GM18870 (cell line): Measurements from ENCODE around the gene SHC3.
A peak's percentile ranks its signal among the peaks of the same experiment; 100 is the strongest.

ENCODE experiments used
- ATAC-seq: cut with Tn5 transposase; IDR thresholded peaks from one replicate; pipeline ENCODE4 v1.9.1; 2021; ENCODE audit warnings: moderate library complexity; ENCODE audit not compliant: unreplicated experiment

Gene SHC3

DNA sequence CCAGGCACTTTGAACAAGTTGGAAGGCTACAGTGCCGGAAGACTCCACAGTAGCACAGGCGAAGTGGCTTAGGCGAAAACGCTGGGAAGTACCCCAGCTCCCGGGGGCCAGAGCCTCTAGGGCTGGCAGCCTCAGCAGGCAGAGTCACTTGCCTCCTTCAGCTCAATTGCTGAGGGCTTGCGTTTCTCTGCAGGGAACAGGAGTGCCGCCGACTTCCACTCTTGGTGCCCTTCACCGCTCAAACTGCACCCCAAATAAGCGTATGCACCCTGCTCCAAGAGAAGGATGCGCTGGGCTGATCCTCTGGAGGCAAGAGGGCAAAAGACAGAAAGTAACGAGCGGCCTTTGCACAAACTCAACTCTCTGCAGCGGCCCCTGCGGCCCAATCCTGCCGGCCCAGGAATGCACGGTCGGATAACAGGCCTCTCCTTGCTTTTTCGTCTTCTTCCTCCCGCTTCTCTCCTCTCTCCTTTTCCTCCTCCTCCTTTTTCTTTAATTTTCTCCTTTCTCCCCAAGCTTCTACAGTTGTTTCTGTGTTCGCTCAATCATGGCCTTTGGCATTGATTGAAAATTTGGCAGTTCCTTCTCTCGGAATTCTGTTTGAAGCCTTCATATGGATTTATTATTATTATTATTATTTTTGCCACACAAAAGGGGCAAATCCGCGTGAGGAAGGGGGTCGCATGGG is 188.4 kb downstream of the SHC3 start:
- ATAC-seq: no peak

DNA sequence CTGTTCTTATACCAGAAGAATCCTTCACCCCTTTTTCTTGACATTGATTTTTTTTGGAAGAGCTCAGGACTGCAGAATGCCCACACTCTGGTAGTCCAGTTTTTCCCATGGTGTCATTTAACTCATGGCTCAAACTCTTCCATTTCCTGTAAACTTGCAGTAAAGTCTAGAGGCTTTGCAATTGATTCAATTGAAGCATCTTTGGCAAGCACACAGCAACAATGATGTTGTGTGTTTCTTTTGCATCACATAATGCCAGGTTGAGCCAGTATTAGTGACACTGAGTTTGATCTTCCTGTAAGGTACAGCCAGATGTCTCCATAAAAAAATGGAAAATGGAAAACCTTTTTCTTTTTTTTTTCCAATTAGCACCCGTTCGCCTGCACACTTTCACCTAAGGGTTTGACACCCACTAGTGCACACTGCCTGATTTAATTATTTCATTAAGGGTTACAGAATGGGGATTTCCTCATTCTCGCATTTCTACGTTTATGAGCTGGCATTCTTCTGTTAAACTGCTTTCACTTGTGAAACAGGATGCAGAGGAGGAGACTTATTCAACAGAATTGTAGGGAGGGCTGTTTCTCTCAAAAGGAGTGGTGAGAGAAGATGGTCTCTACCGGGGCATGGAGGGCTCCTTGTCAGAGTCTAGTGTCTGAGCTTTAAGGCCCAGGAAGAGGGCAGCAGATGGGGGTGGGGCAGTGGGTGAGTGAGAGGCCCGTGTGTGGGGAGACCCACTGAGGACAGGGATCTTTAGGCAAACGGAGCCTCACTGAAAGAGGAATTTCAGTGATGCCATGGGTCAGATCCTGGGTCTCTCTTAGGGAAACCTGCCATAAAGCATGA is 189.6 kb downstream of the SHC3 start:
- ATAC-seq: peak; percentile 61

DNA sequence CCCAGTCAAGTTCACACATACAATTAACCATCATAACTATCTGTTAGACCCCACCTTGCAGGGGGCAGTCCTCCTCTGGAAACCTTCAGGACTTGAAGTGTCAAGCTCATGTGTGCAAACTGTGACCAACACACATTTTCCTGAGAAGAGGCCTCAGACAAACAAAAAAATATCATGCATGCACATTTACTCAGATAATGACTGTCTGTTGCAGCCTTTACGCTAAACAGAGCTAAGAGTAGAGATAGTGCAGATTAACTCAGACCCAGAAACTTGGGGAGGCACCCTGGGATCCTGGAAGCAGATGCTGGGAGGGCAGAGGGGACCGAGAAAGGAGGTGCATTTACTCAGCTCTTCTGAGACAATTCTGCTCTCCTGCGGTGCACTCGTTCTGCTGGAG is 191.0 kb downstream of the SHC3 start:
- no peak for ATAC-seq

DNA sequence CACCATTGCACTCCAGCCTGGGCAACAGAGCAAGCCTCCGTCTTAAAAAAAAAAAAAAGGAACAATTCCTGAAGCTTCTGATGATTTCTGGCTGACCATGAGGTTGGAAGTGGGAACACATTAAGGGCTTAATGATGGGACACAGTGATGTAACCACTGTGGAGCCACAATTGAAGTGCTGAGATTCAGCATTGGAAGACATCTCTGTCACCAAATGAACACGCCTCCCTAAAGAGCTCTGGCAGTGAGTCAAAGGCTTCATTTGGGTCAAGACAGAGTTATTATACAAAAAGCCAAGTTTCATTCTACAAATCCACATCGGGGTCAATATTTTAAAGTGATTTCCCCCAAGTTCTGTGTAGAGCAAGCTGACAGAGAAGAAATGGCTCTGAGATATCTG is 191.8 kb downstream of the SHC3 start:
- no peak for ATAC-seq

DNA sequence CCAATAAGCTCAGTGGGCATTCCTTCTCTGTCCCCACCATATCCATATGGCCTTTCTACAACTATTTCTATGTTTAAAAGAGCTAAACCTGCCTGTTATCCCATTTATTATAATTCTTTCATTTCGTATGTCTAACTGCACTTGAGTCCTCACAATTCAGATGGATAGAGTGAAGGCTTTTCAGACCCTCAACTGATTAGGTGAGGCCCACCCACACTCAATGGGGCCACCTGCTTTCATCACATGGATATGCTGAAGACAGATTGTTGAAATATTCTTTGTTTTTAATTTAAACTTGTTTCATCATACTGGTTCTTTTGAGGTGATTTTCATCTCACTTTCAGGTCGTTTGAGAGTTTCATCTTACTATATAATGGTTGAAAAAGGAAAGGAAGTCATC is 193.0 kb downstream of the SHC3 start:
- no peak for ATAC-seq

DNA sequence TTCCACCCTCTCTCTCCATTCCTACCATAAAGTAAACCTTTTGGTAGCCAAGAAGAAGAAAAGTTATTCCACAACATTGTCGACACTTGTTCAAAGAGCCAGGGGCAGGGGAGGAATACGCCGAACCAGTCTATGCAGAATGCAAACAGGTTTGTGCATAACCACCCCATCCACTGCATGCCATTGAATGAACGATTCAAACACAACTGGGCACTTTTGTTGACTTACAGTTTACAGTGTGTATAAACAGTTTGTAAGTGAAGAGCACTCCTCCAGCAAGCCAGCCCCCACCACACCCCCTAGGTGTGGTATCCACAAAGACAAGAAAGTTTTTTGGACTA is 194.1 kb downstream of the SHC3 start:
- no peak for ATAC-seq

DNA sequence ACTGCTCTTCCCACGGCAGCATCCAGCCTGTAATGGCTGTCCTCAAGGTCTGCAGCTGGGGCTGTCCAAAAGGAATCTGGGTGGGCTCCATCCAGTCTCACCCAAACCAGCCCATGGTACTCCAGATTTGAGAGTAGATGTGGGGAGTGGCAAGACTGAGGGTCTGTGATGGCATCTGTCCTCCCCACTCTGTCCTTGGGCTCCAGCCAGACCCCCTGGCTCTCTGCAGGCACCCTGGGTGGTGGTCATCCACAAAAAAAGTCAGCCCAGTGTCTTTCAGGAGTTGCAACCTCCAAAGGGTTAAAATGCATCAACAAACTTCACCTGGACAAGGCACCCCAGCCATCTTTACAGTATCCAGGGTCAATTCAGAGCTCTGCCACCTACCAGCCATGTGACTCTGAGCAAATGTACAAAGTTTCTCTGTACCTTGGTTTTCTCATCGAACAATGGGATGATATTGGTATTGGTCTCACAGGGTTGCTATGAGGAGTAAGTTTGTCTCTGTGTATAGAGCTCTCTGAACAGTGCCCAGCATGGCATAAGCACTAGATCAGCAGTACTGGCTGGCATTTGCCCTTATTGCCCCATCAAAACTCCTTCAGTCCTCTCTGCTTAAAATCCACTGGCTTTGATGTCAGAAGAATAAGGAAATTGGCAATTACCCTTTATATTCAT is 194.6 kb downstream of the SHC3 start:
- ATAC-seq: no peak

DNA sequence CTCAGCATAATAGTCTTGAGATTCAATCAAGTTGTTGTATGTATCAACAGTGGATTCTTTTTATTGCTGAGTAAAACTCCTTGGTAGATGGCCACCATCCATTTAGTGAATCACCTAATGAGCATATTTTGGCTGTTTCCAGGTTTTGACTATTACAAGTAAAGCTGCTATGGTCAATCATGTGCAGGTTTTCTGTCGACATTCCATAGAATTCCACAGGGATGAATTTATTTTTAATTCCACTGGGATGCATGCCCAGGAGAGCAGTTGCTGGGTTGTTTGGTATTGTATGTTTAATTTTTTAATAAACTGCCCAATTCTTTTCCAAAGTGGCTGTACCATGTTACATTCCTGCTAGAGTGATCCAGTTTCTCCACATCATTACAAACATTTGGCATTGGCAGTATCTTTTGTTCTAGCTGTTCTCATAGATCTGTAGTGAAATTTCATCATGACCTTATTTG is 197.8 kb downstream of the SHC3 start:
- no peak for ATAC-seq

DNA sequence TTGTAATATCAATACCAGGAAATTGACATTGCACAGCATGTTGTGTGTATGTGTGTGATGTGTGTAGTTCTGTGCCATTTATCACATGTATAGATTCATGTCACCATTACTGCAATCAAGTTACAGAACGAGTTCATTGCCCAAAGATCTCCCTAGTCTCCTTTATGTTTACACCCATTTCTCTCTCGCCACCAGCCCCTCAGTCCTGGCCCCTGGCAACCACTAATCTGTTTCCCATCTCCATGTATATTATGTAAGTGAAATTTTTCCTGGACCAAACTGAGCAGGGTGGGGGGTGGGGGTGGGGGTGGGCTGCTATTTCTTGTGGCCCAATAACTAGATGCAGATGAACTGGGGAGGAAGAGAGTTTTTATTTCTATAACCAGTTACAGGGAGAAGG is 198.8 kb downstream of the SHC3 start:
- ATAC-seq: no peak

DNA sequence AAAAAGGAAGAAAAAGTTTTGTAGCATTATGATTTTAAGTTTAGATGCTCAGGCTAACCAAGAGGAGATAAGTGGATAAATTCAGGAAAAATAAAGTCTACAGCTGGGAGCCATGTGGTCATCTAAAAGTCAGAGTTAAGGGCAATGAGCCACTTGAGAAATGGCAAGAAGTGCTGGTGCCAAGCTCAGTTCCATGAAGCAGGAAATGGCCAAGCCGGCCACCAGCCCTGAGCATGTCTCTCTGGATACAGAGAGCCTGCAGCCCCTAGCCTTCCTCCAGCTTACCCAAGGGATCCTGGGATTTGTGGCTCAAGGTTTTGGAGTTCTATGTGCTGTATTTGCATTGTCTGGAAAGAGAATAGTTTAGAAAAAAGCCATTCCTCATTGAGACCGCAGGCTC is 199.6 kb downstream of the SHC3 start:
- no peak for ATAC-seq

DNA sequence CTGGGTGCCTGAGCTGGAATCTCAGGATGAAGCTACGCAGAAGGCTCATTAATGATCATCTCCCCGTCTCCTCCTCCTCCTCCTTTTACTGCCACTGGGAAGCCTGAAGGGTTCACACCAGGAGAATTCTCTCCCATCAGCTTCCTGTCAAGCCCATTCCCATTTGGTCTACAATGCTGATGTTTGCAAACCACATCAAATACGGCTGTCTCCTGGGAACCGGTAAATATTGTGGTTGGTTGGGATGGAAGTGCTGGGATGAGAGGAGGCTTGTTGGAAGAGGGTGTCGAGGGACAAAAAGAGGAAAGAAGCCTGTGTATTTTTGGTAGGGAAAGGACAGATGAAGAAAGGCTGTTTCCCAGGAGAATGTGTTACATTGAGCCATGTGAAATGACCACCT is 200.6 kb downstream of the SHC3 start:
- no peak for ATAC-seq

DNA sequence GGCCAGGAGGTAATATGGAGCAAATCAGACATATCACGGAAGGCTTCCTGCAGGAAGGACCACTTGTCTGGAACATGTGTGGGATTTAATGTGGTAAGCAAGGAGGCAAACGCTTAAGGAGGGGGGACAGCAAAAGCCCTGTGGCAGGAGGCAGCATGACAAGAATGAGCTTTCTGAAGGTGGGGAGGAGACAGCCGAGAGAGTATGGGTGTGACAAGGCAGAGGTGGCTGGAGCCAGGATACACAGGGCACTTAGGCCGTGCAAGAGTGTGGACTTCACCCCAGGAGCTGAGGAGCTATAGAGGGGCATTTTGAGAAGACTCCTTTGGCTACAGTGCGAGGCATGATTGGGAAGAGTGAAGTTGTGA is 201.7 kb downstream of the SHC3 start:
- no peak for ATAC-seq

DNA sequence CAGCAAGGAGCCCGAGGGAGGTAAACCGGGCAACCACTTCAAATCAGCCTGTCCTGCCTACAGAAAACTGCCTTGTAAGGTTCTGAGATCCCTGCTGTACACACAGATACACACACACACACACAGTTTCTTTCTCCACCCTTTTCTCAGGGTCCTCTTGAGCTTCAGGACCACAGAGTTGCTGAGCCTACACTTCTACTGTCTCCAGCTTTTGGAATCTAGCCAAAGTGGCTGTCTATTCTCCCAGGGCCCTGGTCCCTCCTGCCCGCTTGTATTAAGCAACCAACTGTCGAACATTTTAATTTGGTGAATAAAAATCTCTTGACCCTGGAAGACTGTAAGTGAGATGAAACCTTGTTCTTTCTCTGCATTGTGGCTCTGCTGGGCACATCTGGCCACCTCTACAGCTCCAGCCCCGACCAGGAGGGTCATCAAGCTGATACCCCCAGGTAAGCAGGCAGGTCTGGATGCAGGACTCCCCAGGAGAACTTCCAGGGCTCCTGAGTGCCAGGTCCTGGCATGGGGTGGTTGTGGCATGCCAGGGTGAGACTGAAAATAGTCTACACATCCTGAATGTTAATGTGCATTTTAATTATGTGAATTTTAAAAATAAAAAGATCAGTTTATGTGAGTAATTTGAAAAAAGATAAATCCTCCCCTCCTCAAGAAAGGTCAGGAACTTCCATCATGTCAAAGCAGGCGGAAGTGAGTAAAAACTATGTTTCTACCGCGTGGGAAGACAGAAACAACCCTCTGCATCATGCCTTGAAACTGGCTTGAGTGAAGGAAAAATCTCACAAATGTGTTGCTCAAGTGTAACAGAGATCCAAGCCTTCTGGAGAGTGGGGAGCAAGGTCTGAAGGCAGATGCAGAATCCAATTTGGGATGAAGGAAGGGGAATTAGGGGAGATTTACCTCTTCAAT is 202.4 kb downstream of the SHC3 start:
- no peak for ATAC-seq

DNA sequence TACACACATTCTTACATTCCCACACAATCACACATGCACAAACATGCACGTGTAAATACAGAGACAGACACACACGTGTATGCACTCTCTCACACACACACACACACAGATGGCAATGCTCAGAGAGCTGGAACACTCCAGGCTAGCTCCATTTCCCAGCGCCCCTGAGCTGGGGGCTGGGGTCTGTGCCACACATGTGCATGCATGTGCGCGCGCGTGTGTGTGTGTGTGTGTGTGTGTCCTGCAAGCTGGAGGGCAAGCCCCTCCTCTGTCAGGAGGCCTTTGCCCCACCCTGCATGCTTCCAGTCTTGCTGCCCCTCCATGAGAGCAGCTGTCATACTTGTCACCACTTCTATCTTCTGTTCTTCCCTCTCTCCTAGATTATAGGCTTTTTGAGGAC is 204.0 kb downstream of the SHC3 start:
- no peak for ATAC-seq

DNA sequence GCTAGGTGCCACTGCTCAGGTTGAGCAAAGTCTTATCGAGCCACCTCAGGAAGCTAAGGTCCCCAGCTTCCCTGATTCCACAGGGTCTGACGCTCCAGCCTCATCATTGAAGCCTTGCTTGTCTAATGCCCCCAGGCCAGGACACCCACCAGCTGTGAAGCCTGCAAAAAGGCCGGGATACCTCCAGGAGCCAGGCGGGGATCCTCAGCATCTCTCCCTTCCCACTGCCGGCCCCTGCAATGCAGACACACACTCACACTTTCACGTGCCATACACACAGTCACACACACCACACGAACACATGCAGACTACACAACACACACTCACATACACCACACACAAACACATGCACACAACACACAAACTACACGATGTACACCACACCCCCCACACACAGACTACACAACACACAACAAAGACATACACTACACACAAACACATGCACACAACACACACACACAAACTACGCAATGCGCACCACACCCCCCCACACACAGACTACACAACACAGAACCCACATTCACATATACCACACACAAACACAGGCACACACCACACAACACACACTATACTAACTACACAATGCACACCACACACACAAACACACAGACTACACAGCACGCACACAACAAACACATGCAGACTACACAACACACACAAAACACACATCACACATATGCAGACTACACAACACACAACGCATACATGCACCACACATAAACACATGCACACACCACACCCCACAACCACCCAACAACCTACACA is 205.2 kb downstream of the SHC3 start:
- ATAC-seq: no peak

DNA sequence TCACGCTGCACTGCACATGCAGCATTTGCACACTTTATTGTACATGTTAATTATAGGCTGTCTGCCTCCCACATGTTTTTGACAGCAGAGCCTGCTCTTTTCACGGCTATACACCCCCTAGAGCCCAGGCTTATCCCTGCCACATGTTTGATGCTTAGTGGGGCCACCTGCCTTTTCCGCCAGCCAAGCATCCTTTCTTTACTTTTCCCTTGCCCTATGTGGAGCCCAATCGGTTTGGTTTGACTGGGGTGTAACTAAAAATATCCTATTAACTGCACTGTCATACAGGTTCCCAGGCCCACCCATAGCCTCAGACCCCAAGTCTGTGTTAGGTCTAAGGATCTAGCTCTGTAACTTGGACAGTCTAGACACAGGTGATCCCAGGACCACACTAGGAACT is 206.2 kb downstream of the SHC3 start:
- no peak for ATAC-seq

DNA sequence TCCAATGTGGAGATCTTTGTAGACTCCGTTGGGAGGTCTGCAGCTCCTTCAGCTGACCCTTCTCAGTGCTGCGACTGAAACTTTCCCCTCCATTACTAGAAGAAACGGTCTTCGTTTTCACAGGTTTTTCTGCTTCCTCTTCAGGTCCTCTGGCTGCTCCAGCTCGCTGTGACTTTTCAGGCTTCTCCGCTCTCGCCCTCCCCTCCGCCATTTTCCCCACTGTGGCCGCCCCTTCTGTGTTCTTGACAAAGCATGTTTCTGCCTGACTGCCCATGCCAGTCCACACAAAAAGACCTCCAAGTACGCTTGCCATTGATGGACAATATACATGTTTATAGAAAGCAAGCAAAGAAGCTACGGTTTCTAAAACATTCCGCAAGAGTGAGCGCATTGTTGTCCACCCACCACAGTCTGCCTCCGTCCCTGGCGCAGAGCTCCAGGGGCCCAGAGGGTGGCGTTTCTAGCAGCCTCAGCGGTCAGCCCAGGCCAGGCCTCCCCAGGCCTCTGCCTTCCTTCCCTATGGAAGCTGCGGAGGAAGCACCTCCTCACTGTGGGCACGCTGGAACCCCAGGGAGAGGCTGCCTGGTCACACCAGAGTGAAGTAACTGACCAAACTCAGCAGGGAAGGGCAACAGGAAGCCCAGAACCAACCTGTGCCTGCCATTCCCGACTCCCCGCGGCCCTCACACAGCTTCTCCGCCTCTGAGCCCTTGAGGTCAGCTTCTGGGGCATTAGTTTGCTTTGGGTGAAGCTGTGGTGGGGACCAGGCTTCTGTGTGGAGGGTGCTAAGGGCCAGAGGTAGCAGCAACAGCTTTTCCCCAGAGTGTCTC is 207.3 kb downstream of the SHC3 start:
- no peak for ATAC-seq

DNA sequence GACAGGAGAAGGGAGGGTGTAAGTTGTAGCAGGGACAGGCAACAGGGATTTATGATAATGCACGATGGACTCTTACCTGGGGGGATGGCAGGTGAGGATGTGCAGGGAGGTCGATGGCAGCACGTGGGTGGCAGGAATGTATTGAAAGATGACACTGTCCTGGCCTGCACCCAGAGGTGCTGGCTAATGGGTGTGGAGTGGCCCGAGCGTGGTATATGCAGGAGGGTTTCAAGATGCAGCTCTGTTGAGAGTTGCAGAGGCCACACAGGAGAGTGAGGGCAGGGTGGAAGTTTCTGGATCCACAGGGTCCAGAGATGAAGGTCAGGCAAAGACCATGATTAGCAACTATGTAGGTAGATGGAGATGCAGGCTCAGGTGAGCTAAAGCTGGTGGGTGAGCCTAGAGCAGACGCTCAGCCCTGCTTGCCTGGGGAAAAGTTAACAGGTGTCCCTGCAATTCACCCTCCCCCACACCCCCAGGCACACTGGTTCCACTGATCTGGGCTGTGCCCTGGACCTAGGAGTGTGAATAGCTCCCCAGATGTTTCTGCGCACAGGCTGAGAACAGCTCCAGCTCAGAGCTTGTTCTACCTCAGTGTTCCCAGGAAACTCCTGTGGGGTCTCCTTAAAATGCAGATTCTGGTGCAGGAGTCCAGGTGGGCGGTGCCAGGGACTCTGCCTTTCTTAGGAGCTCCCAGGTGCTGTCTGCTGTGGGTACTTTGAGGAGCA is 208.8 kb downstream of the SHC3 start:
- ATAC-seq: no peak

DNA sequence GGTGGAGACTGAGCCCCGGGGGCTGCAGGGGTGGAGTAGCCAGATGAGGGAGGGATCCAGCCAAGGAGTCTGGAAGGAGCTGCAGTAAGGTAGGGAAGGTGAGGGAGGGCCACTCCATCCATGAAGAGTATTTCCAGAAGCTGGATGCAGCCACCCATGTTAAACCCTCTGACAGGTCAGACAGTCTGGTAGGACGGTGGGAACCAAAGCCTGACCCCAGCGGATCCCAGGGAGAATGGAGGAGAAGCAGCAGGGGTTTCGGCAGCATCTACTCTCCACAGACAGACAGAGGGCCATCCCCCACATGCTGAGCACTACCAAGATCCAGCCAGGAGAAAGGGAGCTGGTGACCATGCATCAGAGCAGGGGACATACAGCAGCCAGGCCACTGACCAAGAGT is 209.8 kb downstream of the SHC3 start:
- no peak for ATAC-seq
